ENCODE data around the gene UBR3.

- TF ChIP-seq POLR2A (IDR thresholded peaks at IDR 0.05) (no peak), CTCF (IDR thresholded peaks at IDR 0.05) (no peak), EP300 (IDR thresholded peaks at IDR 0.05) (no peak), POLR2AphosphoS5 (IDR thresholded peaks at IDR 0.05) (no peak)
Measured at GRCh38 chr2:169891593-169892298, 64.5 kb downstream of the UBR3 start.
